HFFc6 (cell line): ENCODE data around the gene POLR3B. TPM values are rescaled to one million over a fixed set of nuclear protein-coding genes. Genes with fewer than 3 reads are reported as not detected.

Source experiments
- DNase-seq: peaks from one replicate; pipeline ENCODE4 v3.0.0-alpha.2; 2018
- H3K27ac Mint-ChIP-seq: 2 replicates; pipeline ENCODE4 v1.8.0; 2020; ENCODE audit warnings: mild to moderate bottlenecking, mixed read lengths
- H3K27me3 Mint-ChIP-seq: 2 replicates; pipeline ENCODE4 v1.8.0; 2021; ENCODE audit warnings: mild to moderate bottlenecking, moderate library complexity, mixed read lengths; ENCODE audit not compliant: insufficient read depth
- H3K36me3 Mint-ChIP-seq: 2 replicates; pipeline ENCODE4 v1.8.0; 2021; ENCODE audit warnings: low read depth, mixed read lengths
- H3K4me1 Mint-ChIP-seq: 2 replicates; pipeline ENCODE4 v1.8.0; 2020; ENCODE audit warnings: low read depth, mixed read lengths
- H3K4me3 Mint-ChIP-seq: 2 replicates; pipeline ENCODE4 v1.8.0; 2020; ENCODE audit warnings: mild to moderate bottlenecking, moderate library complexity, mixed read lengths
- H3K9me3 Mint-ChIP-seq: 2 replicates; pipeline ENCODE4 v1.8.0; 2020; ENCODE audit warnings: mild to moderate bottlenecking, mixed read lengths
- total RNA-seq, 6 experiments: library from RNA; stranded (reverse); fragmentation: NEBNext Ultra II Directional; extraction: Animal tissue kit (Norgen Biotek cat#: 25700); gene quantifications; 2 replicates in 1 of 6; 3 replicates in 5 of 6; pipeline ENCODE4 v1.2.3, GENCODE V29; 2021
- TF ChIP-seq, protein P1 (sequence below): fragments of 200-600 bp; sonication (generic); IDR thresholded peaks from 2 replicates; pipeline ENCODE4 v1.5.0; 2021; ENCODE audit warnings: antibody characterized with exemption, mild to moderate bottlenecking

The POLR3B gene
- total RNA-seq, 6 experiments from 2014 or later: 16.4 to 18.8 (median 17.3) TPM

GRCh38 chr12:106436164-106436563 is 78.6 kb downstream of the POLR3B start:
- H3K4me3 Mint-ChIP-seq: no peak overlapping the region
- H3K4me1 Mint-ChIP-seq: no peaks in the 10 kb centered on the region
- no peaks in the 10 kb centered on the region for H3K9me3 Mint-ChIP-seq
- DNase-seq: no peak
- H3K27ac Mint-ChIP-seq: no peak overlapping the region
- peaks cover 17% of the 10 kb centered on the region for H3K36me3 Mint-ChIP-seq
- H3K27me3 Mint-ChIP-seq: no peaks in the 10 kb centered on the region
- TF ChIP-seq, protein P1, sequence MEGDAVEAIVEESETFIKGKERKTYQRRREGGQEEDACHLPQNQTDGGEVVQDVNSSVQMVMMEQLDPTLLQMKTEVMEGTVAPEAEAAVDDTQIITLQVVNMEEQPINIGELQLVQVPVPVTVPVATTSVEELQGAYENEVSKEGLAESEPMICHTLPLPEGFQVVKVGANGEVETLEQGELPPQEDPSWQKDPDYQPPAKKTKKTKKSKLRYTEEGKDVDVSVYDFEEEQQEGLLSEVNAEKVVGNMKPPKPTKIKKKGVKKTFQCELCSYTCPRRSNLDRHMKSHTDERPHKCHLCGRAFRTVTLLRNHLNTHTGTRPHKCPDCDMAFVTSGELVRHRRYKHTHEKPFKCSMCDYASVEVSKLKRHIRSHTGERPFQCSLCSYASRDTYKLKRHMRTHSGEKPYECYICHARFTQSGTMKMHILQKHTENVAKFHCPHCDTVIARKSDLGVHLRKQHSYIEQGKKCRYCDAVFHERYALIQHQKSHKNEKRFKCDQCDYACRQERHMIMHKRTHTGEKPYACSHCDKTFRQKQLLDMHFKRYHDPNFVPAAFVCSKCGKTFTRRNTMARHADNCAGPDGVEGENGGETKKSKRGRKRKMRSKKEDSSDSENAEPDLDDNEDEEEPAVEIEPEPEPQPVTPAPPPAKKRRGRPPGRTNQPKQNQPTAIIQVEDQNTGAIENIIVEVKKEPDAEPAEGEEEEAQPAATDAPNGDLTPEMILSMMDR: no peak

- no peaks in the 10 kb centered on the region; the same call in 1 of the 2 replicates for H3K27me3 Mint-ChIP-seq
Measured at GRCh38 chr12:106442575-106442974, 85.0 kb downstream of the POLR3B start.

DNA sequence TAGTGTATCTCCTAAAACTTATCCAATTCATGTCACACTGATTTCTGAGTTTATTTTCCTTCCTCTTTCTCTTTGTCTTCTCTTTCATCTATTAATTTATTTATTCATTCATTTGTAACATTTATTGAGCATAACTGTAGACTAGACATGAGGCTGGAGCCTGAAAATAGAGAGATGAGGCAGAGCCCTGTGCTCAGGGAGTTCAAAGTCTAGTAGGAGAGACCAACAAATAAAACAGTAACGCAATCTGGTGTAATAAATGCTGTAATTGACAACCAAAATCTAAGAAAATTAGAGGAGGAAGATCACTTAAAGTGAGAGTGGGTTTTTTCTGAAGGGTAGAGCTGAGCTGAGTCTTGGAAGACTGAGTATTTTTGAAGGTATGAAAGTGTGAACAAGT is 87.5 kb downstream of the POLR3B start:
- no peak for DNase-seq
- no peaks in the 10 kb centered on the region for H3K9me3 Mint-ChIP-seq
- H3K27me3 Mint-ChIP-seq: no peaks in the 10 kb centered on the region; the same call in 1 of the 2 replicates

More at GRCh38 chr12:106442575-106442974, 85.0 kb downstream of the POLR3B start:
- TF ChIP-seq, protein P1: no peak
- no peaks in the 10 kb centered on the region for H3K9me3 Mint-ChIP-seq
- no peak overlapping the region for H3K27ac Mint-ChIP-seq
- H3K36me3 Mint-ChIP-seq: peaks cover 5% of the 10 kb centered on the region
- no peak for DNase-seq
- no peak overlapping the region for H3K4me3 Mint-ChIP-seq
- no peaks in the 10 kb centered on the region for H3K4me1 Mint-ChIP-seq

GRCh38 chr12:106445959-106446358 is 88.4 kb downstream of the POLR3B start:
- H3K4me3 Mint-ChIP-seq: no peak overlapping the region
- peaks cover 6% of the 10 kb centered on the region; the same call in 1 of the 2 replicates for H3K36me3 Mint-ChIP-seq
- no peak overlapping the region for H3K27ac Mint-ChIP-seq
- H3K9me3 Mint-ChIP-seq: no peaks in the 10 kb centered on the region
- no peaks in the 10 kb centered on the region; the same call in 1 of the 2 replicates for H3K27me3 Mint-ChIP-seq
- DNase-seq: no peak
- no peaks in the 10 kb centered on the region for H3K4me1 Mint-ChIP-seq
- TF ChIP-seq, protein P1: no peak

More for the DNA sequence above, 87.5 kb downstream of the POLR3B start:
- Mint-ChIP-seq H3K4me1 (no peaks in the 10 kb centered on the region), H3K27ac (no peak overlapping the region), H3K36me3 (peaks cover 6% of the 10 kb centered on the region; the same call in 1 of the 2 replicates), H3K4me3 (no peak overlapping the region)
- TF ChIP-seq, protein P1: no peak

GRCh38 chr12:106446419-106447092 is 89.0 kb downstream of the POLR3B start:
- no peak for DNase-seq
- no peaks in the 10 kb centered on the region for H3K4me1 Mint-ChIP-seq
- peaks cover 6% of the 10 kb centered on the region; the same call in 1 of the 2 replicates for H3K36me3 Mint-ChIP-seq
- H3K27ac Mint-ChIP-seq: no peak overlapping the region; the same call in 1 of the 2 replicates
- no peaks in the 10 kb centered on the region for H3K9me3 Mint-ChIP-seq
- no peak overlapping the region for H3K4me3 Mint-ChIP-seq
- TF ChIP-seq, protein P1: no peak
- no peaks in the 10 kb centered on the region; the same call in 1 of the 2 replicates for H3K27me3 Mint-ChIP-seq
